H9 (cell line): Measurements from ENCODE around the gene TRAP1. TPM values are rescaled to one million over a fixed set of nuclear protein-coding genes. Genes with fewer than 3 reads are reported as not detected.
A peak's percentile ranks its signal among the peaks of the same experiment; 100 is the strongest.

Source experiments
- DNase-seq: peaks from one replicate; pipeline ENCODE4 v3.0.0-alpha.2; 2017
- H2AFZ ChIP-seq: one replicate; pipeline ENCODE4 v1.6.1; 2013; ENCODE audit warnings: mild to moderate bottlenecking, low read length, control low read depth, moderate library complexity
- H2AK5ac ChIP-seq: 2 replicates; pipeline ENCODE4 v1.6.1; 2013; ENCODE audit warnings: low read length, control low read depth, mixed read lengths; ENCODE audit not compliant: insufficient read length
- H2BK120ac ChIP-seq: one replicate; pipeline ENCODE4 v1.6.1; 2013; ENCODE audit warnings: low read depth, mild to moderate bottlenecking, low read length, control low read depth, inconsistent platforms; ENCODE audit not compliant: poor library complexity, severe bottlenecking
- H2BK12ac ChIP-seq: 2 replicates; pipeline ENCODE4 v1.6.1; 2013; ENCODE audit warnings: low read length, control low read depth, mixed read lengths, low read depth; ENCODE audit not compliant: insufficient read length
- H2BK15ac ChIP-seq: 2 replicates; pipeline ENCODE4 v1.6.1; 2013; ENCODE audit warnings: low read depth, low read length, control low read depth
- H2BK20ac ChIP-seq: one replicate; pipeline ENCODE4 v1.6.1; 2013; ENCODE audit warnings: low read depth, mild to moderate bottlenecking, low read length, control low read depth, inconsistent platforms; ENCODE audit not compliant: poor library complexity, severe bottlenecking
- H2BK5ac ChIP-seq: 2 replicates; pipeline ENCODE4 v1.6.1; 2013; ENCODE audit warnings: low read length, control low read depth, mixed read lengths; ENCODE audit not compliant: insufficient read length
- H3K14ac ChIP-seq: 2 replicates; pipeline ENCODE4 v1.6.1; 2013; ENCODE audit warnings: low read length, control low read depth; ENCODE audit not compliant: insufficient read depth
- H3K18ac ChIP-seq: 2 replicates; pipeline ENCODE4 v1.6.1; 2013; ENCODE audit warnings: low read depth, mild to moderate bottlenecking, mixed read lengths, low read length, control low read depth; ENCODE audit not compliant: insufficient read length
- H3K23ac ChIP-seq: 2 replicates; pipeline ENCODE4 v1.6.1; 2013; ENCODE audit warnings: low read length, control low read depth, mixed read lengths, low read depth; ENCODE audit not compliant: insufficient read length
- H3K23me2 ChIP-seq: 2 replicates; pipeline ENCODE4 v1.6.1; 2013; ENCODE audit warnings: low read depth, mild to moderate bottlenecking, mixed read lengths, low read length, control low read depth; ENCODE audit not compliant: insufficient read length, poor library complexity, severe bottlenecking
- H3K27ac ChIP-seq: 2 replicates; pipeline ENCODE4 v1.5.1; 2013; ENCODE audit warnings: low read length, control low read depth, mixed read lengths, low read depth; ENCODE audit not compliant: insufficient read length
- H3K27me3 ChIP-seq: 2 replicates; pipeline ENCODE4 v1.6.1; 2013; ENCODE audit warnings: low read length, control low read depth, inconsistent platforms; ENCODE audit not compliant: insufficient read depth
- H3K4ac ChIP-seq: 2 replicates; pipeline ENCODE4 v1.6.1; 2013; ENCODE audit warnings: low read depth, mild to moderate bottlenecking, control low read depth, inconsistent platforms, low read length, moderate library complexity
- H3K4me1 ChIP-seq: 2 replicates; pipeline ENCODE4 v1.6.1; 2013; ENCODE audit warnings: low read length, control low read depth, inconsistent platforms; ENCODE audit not compliant: insufficient read depth
- H3K4me2 ChIP-seq: 2 replicates; pipeline ENCODE4 v1.6.1; 2013; ENCODE audit warnings: low read length, control low read depth, mixed read lengths; ENCODE audit not compliant: insufficient read length, insufficient read depth
- H3K56ac ChIP-seq: 2 replicates; pipeline ENCODE4 v1.6.1; 2013; ENCODE audit warnings: low read depth, mild to moderate bottlenecking, mixed read lengths, low read length, control low read depth; ENCODE audit not compliant: insufficient read length
- H3K79me1 ChIP-seq: 2 replicates; pipeline ENCODE4 v1.6.1; 2013; ENCODE audit warnings: low read depth, mild to moderate bottlenecking, moderate library complexity, low read length, control low read depth, inconsistent platforms; ENCODE audit not compliant: insufficient read depth, poor library complexity, severe bottlenecking
- H3K79me2 ChIP-seq: 2 replicates; pipeline ENCODE4 v1.6.1; 2013; ENCODE audit warnings: low read length, control low read depth, inconsistent platforms; ENCODE audit not compliant: insufficient read depth
- H3K9ac ChIP-seq: 2 replicates; pipeline ENCODE4 v1.6.1; 2013; ENCODE audit warnings: low read length, control low read depth, mixed read lengths; ENCODE audit not compliant: insufficient read length; ENCODE audit errors: extremely low read depth
- H3K9me3 ChIP-seq: one replicate; pipeline ENCODE4 v1.6.1; 2013; ENCODE audit warnings: low read depth, low read length, inconsistent platforms; ENCODE audit not compliant: control insufficient read depth
- H3T11ph ChIP-seq: one replicate; pipeline ENCODE4 v1.6.1; 2013; ENCODE audit warnings: mild to moderate bottlenecking, low read length, control low read depth, inconsistent platforms
- H4K20me1 ChIP-seq: one replicate; pipeline ENCODE4 v1.6.1; 2013; ENCODE audit not compliant: control insufficient read depth, insufficient read length, insufficient read depth
- H4K5ac ChIP-seq: 2 replicates; pipeline ENCODE4 v1.6.1; 2013; ENCODE audit warnings: low read depth, mild to moderate bottlenecking, mixed read lengths, low read length, control low read depth; ENCODE audit not compliant: insufficient read length
- H4K8ac ChIP-seq: replicated peaks from 2 replicates; pipeline ENCODE4 v1.6.1; 2013; ENCODE audit warnings: low read length, control low read depth, mixed read lengths, low read depth; ENCODE audit not compliant: insufficient read length
- H4K91ac ChIP-seq: 2 replicates; pipeline ENCODE4 v1.6.1; 2013; ENCODE audit warnings: low read depth, mild to moderate bottlenecking, moderate library complexity, mixed read lengths, low read length, control low read depth; ENCODE audit not compliant: insufficient read length
- H3K27ac Mint-ChIP-seq, 3 experiments: 2 replicates in 2 of 3; 3 replicates in 1 of 3; pipeline ENCODE4 v1.8.0; 2020 to 2021; ENCODE audit warnings: mixed read lengths in 3 of 3, mild to moderate bottlenecking in 1 of 3, moderate library complexity in 1 of 3
- H3K27me3 Mint-ChIP-seq: 2 replicates; pipeline ENCODE4 v1.8.0; 2021; ENCODE audit warnings: low read depth, mild to moderate bottlenecking, moderate library complexity, mixed read lengths
- H3K36me3 Mint-ChIP-seq, 3 experiments: 2 replicates in 2 of 3; 3 replicates in 1 of 3; pipeline ENCODE4 v1.8.0; 2020 to 2021; ENCODE audit warnings: low read depth in 3 of 3, mixed read lengths in 3 of 3; ENCODE audit not compliant: insufficient read depth in 1 of 3
- H3K4me1 Mint-ChIP-seq, 2 experiments: 2 replicates each; pipeline ENCODE4 v1.8.0; 2020; ENCODE audit warnings: mixed read lengths in 2 of 2
- H3K4me3 Mint-ChIP-seq, 2 experiments: 2 replicates in 1 of 2; 3 replicates in 1 of 2; pipeline ENCODE4 v1.8.0; 2020 to 2021; ENCODE audit warnings: mild to moderate bottlenecking in 2 of 2, mixed read lengths in 2 of 2, moderate library complexity in 1 of 2
- H3K9me3 Mint-ChIP-seq, 2 experiments: 2 replicates in 1 of 2; 3 replicates in 1 of 2; pipeline ENCODE4 v1.8.0; 2020; ENCODE audit warnings: mild to moderate bottlenecking in 2 of 2, mixed read lengths in 2 of 2, moderate library complexity in 1 of 2
- WGBS: extraction: QIAGEN DNeasy Blood & Tissue Kit; methylation state at CpG from one replicate; pipeline ENCODE4 v1.1.7; 2013; ENCODE audit warnings: missing lambda C conversion rate, low lambda C conversion rate, mixed read lengths; ENCODE audit not compliant: insufficient read length; ENCODE audit errors: extremely low coverage; 5-methylcytosine and 5-hydroxymethylcytosine counted together
- total RNA-seq: library from RNA; stranded (reverse); gene quantifications from 2 replicates; pipeline ENCODE4 v1.2.1, GENCODE V29; 2021
- TF ChIP-seq, protein P1 (sequence below): fragments of 200-600 bp; sonication (generic); conservative IDR thresholded peaks from 3 replicates; pipeline ENCODE4 v1.8.0; 2021; ENCODE audit warnings: antibody characterized with exemption, mild to moderate bottlenecking

TRAP1 gene
- total RNA-seq, 1 experiment from 2014 or later = 211 TPM

- TF ChIP-seq, protein P1, sequence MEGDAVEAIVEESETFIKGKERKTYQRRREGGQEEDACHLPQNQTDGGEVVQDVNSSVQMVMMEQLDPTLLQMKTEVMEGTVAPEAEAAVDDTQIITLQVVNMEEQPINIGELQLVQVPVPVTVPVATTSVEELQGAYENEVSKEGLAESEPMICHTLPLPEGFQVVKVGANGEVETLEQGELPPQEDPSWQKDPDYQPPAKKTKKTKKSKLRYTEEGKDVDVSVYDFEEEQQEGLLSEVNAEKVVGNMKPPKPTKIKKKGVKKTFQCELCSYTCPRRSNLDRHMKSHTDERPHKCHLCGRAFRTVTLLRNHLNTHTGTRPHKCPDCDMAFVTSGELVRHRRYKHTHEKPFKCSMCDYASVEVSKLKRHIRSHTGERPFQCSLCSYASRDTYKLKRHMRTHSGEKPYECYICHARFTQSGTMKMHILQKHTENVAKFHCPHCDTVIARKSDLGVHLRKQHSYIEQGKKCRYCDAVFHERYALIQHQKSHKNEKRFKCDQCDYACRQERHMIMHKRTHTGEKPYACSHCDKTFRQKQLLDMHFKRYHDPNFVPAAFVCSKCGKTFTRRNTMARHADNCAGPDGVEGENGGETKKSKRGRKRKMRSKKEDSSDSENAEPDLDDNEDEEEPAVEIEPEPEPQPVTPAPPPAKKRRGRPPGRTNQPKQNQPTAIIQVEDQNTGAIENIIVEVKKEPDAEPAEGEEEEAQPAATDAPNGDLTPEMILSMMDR = no peak
- Mint-ChIP-seq H3K9me3 (peaks cover 3 to 9% of the 10 kb centered on the region in 2 experiments; a peak in 4 of 5 replicates), H3K4me1 (peaks cover 49 to 52% of the 10 kb centered on the region in 2 experiments), H3K36me3 (peaks cover 0 to 10% (median 5%) of the 10 kb centered on the region in 3 experiments), H3K27me3 (no peaks in the 10 kb centered on the region), H3K4me3 (no peak overlapping the region), H3K27ac (peak overlapping the region; percentile 33 to 86 (median 68); a peak in 3 of 7 replicates)
- no CpG with 5 or more reads among the region's 3 CpGs for WGBS
- Histone ChIP-seq H2BK15ac (no peak overlapping the region), H3K23me2 (peaks cover 4% of the 10 kb centered on the region), H3K27ac (no peak overlapping the region), H3K9ac (no peak overlapping the region), H4K91ac (no peak overlapping the region), H3K18ac (no peak overlapping the region), H3T11ph (no peak overlapping the region), H3K56ac (no peak overlapping the region), H3K4ac (no peak overlapping the region), H3K23ac (no peak overlapping the region), H4K8ac (no peak overlapping the region), H2BK12ac (no peak overlapping the region), H2BK5ac (no peak overlapping the region), H2BK120ac (no peak overlapping the region), H2AK5ac (no peak overlapping the region), H3K79me2 (no peaks in the 10 kb centered on the region), H3K79me1 (no peaks in the 10 kb centered on the region), H2AFZ (no peak overlapping the region), H3K27me3 (no peaks in the 10 kb centered on the region), H3K4me1 (peaks cover 5% of the 10 kb centered on the region), H3K9me3 (no peaks in the 10 kb centered on the region), H3K4me2 (no peak overlapping the region), H3K14ac (no peak overlapping the region; the same call in 1 of the 2 replicates), H2BK20ac (no peak overlapping the region), H4K5ac (no peak overlapping the region), H4K20me1 (no peaks in the 10 kb centered on the region)
- no peak for DNase-seq
These were observed 77.1 kb downstream of the TRAP1 start for GRCh38 chr16:3640207-3640606.
